ENCODE data around the gene ERBB4. TPM values are rescaled to one million over a fixed set of nuclear protein-coding genes. Genes with fewer than 3 reads are reported as not detected.

ERBB4 gene
- total RNA-seq, 2 donors from 2014 or later, result 1.0 to 32.8 TPM

- DNase-seq (ENCODE audit: low spot score), result peak; percentile 73
- peak overlapping the region; percentile 46 to 57 for H3K4me3 ChIP-seq
- no peaks in the 10 kb centered on the region for H3K9me3 ChIP-seq
- H3K27me3 ChIP-seq (replicated peaks; ENCODE audit: insufficient read depth), result no peaks in the 10 kb centered on the region
- intact Hi-C loops (cut with DNase I), result no loop called here
- H3K4me1 ChIP-seq (replicated peaks), result no peaks in the 10 kb centered on the region
- no peak for TF ChIP-seq CTCF (IDR thresholded peaks at IDR 0.05)
- no peak for TF ChIP-seq POLR2A (IDR thresholded peaks at IDR 0.05)
- TF ChIP-seq POLR2AphosphoS5 (IDR thresholded peaks at IDR 0.05), result no peak
- WGBS, result 25% methylated on average over 30 of the region's 30 CpGs
- no peak overlapping the region for H3K27ac ChIP-seq
- H3K36me3 ChIP-seq, result no peaks in the 10 kb centered on the region
These were observed 674 bp upstream of the ERBB4 start for GRCh38 chr2:212539072-212539880.

- TF ChIP-seq CTCF (IDR thresholded peaks at IDR 0.05) (no peak), POLR2AphosphoS5 (IDR thresholded peaks at IDR 0.05) (no peak), POLR2A (IDR thresholded peaks at IDR 0.05) (no peak)
- intact Hi-C loops (cut with DNase I), result no loop called here
- under 1% methylated on average over 44 of the region's 44 CpGs for WGBS
- Histone ChIP-seq H3K36me3 (no peaks in the 10 kb centered on the region), H3K4me1 (replicated peaks) (no peaks in the 10 kb centered on the region), H3K9me3 (no peaks in the 10 kb centered on the region), H3K4me3 (peak overlapping the region; percentile 46 to 57), H3K27ac (peak overlapping the region; percentile 11 to 43), H3K27me3 (replicated peaks; ENCODE audit: insufficient read depth) (no peaks in the 10 kb centered on the region)
- DNase-seq (ENCODE audit: low spot score), result no peak
These were observed 787 bp downstream of the ERBB4 start for GRCh38 chr2:212537726-212538304.

- TF ChIP-seq CTCF (IDR thresholded peaks at IDR 0.05) (no peak), POLR2AphosphoS5 (IDR thresholded peaks at IDR 0.05) (no peak), POLR2A (IDR thresholded peaks at IDR 0.05) (no peak)
- H3K4me3 ChIP-seq, result peak overlapping the region; percentile 46 to 57
- DNase-seq (ENCODE audit: low spot score), result peak; percentile 47
- 2% methylated on average over 56 of the region's 56 CpGs for WGBS
- H3K27me3 ChIP-seq (replicated peaks; ENCODE audit: insufficient read depth), result no peaks in the 10 kb centered on the region
- H3K27ac ChIP-seq, result peak overlapping the region; percentile 11 to 43
- H3K9me3 ChIP-seq, result no peaks in the 10 kb centered on the region
- no peaks in the 10 kb centered on the region for H3K4me1 ChIP-seq (replicated peaks)
- intact Hi-C loops (cut with DNase I), result no loop called here
- no peaks in the 10 kb centered on the region for H3K36me3 ChIP-seq
These were observed 1.5 kb downstream of the ERBB4 start for GRCh38 chr2:212536817-212537725.

GRCh38 chr2:212535996-212536816, 2.4 kb downstream of the ERBB4 start:
- TF ChIP-seq CTCF (IDR thresholded peaks at IDR 0.05) (no peak), POLR2AphosphoS5 (IDR thresholded peaks at IDR 0.05) (no peak), POLR2A (IDR thresholded peaks at IDR 0.05) (no peak)
- intact Hi-C loops (cut with DNase I), result no loop called here
- 14% methylated on average over 34 of the region's 34 CpGs for WGBS
- Histone ChIP-seq H3K36me3 (no peaks in the 10 kb centered on the region), H3K9me3 (no peaks in the 10 kb centered on the region), H3K4me1 (replicated peaks) (no peaks in the 10 kb centered on the region), H3K27ac (no peak overlapping the region), H3K27me3 (replicated peaks; ENCODE audit: insufficient read depth) (no peaks in the 10 kb centered on the region), H3K4me3 (peak overlapping the region; percentile 46 to 57)
- no peak for DNase-seq (ENCODE audit: low spot score)

Measured in prostate gland (tissue), 2 donors.